Neural cell (in vitro differentiated cells): ENCODE measurements around the gene BMP8B. TPM values are rescaled to one million over a fixed set of nuclear protein-coding genes. Genes with fewer than 3 reads are reported as not detected.
"Not testable (repeated sequence)": the region's sequence is repeated elsewhere in the genome, so short reads cannot be mapped to it uniquely, and the experiment has no call there.

Source experiments
- H2AFZ ChIP-seq: fragments of 200-600, 300-800 bp; sonication (generic), shearing (Covaris generic); 2 replicates; pipeline ENCODE4 v1.6.0; 2014; ENCODE audit warnings: low read depth, mild to moderate bottlenecking, antibody characterized with exemption, low read length, moderate library complexity
- H3F3A ChIP-seq: fragments of 200-600 bp; shearing (Covaris generic); 2 replicates; pipeline ENCODE4 v1.6.1; 2016; ENCODE audit warnings: mild to moderate bottlenecking, moderate library complexity, mixed read lengths, antibody characterized with exemption, low read length; ENCODE audit not compliant: insufficient read depth, poor library complexity, severe bottlenecking
- H3K27ac ChIP-seq: fragments of 200-600, 300-800 bp; sonication (generic), shearing (Covaris generic); 2 replicates; pipeline ENCODE4 v1.5.1; 2014; ENCODE audit warnings: mild to moderate bottlenecking, low read length, moderate library complexity
- H3K27me3 ChIP-seq: fragments of 300-800, 200-600 bp; sonication (generic), shearing (Covaris generic); 2 replicates; pipeline ENCODE4 v1.6.0; 2014; ENCODE audit warnings: mild to moderate bottlenecking, low read depth, low read length, moderate library complexity; ENCODE audit not compliant: insufficient read depth
- H3K36me3 ChIP-seq: fragments of 300-800, 200-600 bp; sonication (generic), shearing (Covaris generic); 2 replicates; pipeline ENCODE4 v1.5.1; 2014; ENCODE audit warnings: mild to moderate bottlenecking, antibody characterized with exemption, low read length, moderate library complexity; ENCODE audit not compliant: insufficient read depth
- H3K4me2 ChIP-seq: fragments of 300-800, 200-600 bp; sonication (generic), shearing (Covaris generic); 2 replicates; pipeline ENCODE4 v1.6.0; 2014; ENCODE audit warnings: mild to moderate bottlenecking, low read length
- H3K4me3 ChIP-seq: fragments of 300-800, 200-600 bp; sonication (generic), shearing (Covaris generic); 2 replicates; pipeline ENCODE4 v1.5.1; 2014; ENCODE audit warnings: mild to moderate bottlenecking, low read length, moderate library complexity
- H3K79me2 ChIP-seq: fragments of 200-600 bp; shearing (Covaris generic); replicated peaks from 2 replicates; pipeline ENCODE4 v1.6.0; 2014; ENCODE audit warnings: mild to moderate bottlenecking, low read length, moderate library complexity; ENCODE audit not compliant: insufficient read depth
- H3K9ac ChIP-seq: fragments of 300-800, 200-600 bp; sonication (generic), shearing (Covaris generic); 2 replicates; pipeline ENCODE4 v1.6.1; 2016; ENCODE audit warnings: mild to moderate bottlenecking, low read length, mixed read lengths
- H3K9me2 ChIP-seq: fragments of 200-600 bp; shearing (Covaris generic); 2 replicates; pipeline ENCODE4 v1.6.1; 2016; ENCODE audit warnings: mild to moderate bottlenecking, low read length, mixed read lengths; ENCODE audit not compliant: insufficient read depth
- H3K9me3 ChIP-seq: fragments of 200-600, 300-800 bp; sonication (generic), shearing (Covaris generic); 2 replicates; pipeline ENCODE4 v1.6.1; 2016; ENCODE audit warnings: mild to moderate bottlenecking, mixed run types, low read length, moderate library complexity, mixed read lengths
- H4K20me1 ChIP-seq: fragments of 200-600 bp; shearing (Covaris generic); 2 replicates; pipeline ENCODE4 v1.6.1; 2016; ENCODE audit warnings: mild to moderate bottlenecking, mixed run types; ENCODE audit not compliant: insufficient read depth
- EP300 ChIP-seq: fragments of 450-650 bp; conservative IDR thresholded peaks from 2 replicates; pipeline ENCODE4 v1.6.1; 2014; ENCODE audit warnings: antibody characterized with exemption, mild to moderate bottlenecking, moderate library complexity; ENCODE audit not compliant: poor library complexity, severe bottlenecking
- EZH2 ChIP-seq: fragments of 200-600, 300-800 bp; shearing (Covaris generic), sonication (generic); IDR thresholded peaks from 2 replicates; pipeline ENCODE4 v1.6.1; 2014; ENCODE audit warnings: antibody characterized with exemption, low read length, borderline replicate concordance, mild to moderate bottlenecking; ENCODE audit not compliant: insufficient read depth, poor library complexity, severe bottlenecking
- MXI1 ChIP-seq: fragments of 450-650 bp; conservative IDR thresholded peaks from 2 replicates; pipeline ENCODE4 v1.6.1; 2014; ENCODE audit warnings: antibody characterized with exemption, mild to moderate bottlenecking; ENCODE audit not compliant: poor library complexity, severe bottlenecking
- POLR2AphosphoS5 ChIP-seq: IDR thresholded peaks from 2 replicates; pipeline ENCODE4 v1.6.1; 2012
- RAD21 ChIP-seq: fragments of 450-650 bp; conservative IDR thresholded peaks from 2 replicates; pipeline ENCODE4 v1.6.1; 2014; ENCODE audit warnings: antibody characterized with exemption, mild to moderate bottlenecking, moderate library complexity
- SMC3 ChIP-seq: fragments of 450-650 bp; conservative IDR thresholded peaks from 2 replicates; pipeline ENCODE4 v1.6.1; 2014; ENCODE audit warnings: antibody characterized with exemption, mild to moderate bottlenecking, moderate library complexity; ENCODE audit not compliant: poor library complexity
- TAF1 ChIP-seq: IDR thresholded peaks from 2 replicates; pipeline ENCODE4 v1.6.1; 2012; ENCODE audit warnings: low read depth
- polyA plus RNA-seq: library from polyadenylated mRNA; depleted of rRNA; stranded (reverse); fragments of >200 nt; gene quantifications from 2 replicates; pipeline ENCODE4 v1.2.3, GENCODE V29; 2014
- TF ChIP-seq, protein P1 (sequence below): fragments of 450-650 bp; IDR thresholded peaks from 2 replicates; pipeline ENCODE4 v1.5.1; 2014; ENCODE audit warnings: antibody characterized with exemption, mild to moderate bottlenecking, moderate library complexity; ENCODE audit not compliant: poor library complexity, severe bottlenecking
- TF ChIP-seq, protein P2 (sequence below): IDR thresholded peaks from 2 replicates; pipeline ENCODE4 v1.6.1; 2012; ENCODE audit warnings: borderline replicate concordance

The BMP8B gene
- polyA plus RNA-seq, 1 donor from 2014 or later: 0.04 TPM

DNA sequence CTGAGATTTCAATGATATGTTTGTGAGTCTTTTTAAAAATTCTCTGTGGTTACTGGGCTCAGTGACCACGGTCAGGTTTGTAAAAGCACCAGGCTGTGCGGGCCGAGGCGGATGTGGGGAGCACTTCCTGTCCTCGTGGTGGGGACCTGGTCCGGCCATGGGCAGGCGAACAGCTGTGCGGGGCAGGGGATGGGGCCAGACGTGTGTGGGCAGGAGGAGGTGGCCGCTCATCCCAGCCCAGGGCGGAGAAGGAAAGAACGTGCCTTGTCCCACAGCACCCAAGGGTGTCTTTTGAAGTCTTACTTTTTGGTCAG is 12.3 kb downstream of the BMP8B start:
- no peak overlapping the region for H3K9ac ChIP-seq
- H3K4me3 ChIP-seq: no peak overlapping the region
- H3K36me3 ChIP-seq: no peaks in the 10 kb centered on the region
- no peaks in the 10 kb centered on the region for H3K79me2 ChIP-seq
- H3F3A ChIP-seq: no peaks in the 10 kb centered on the region
- no peak overlapping the region for H3K27ac ChIP-seq
- no peaks in the 10 kb centered on the region for H3K27me3 ChIP-seq
- TF ChIP-seq RAD21: no peak
- TF ChIP-seq EP300: no peak
- no peak for TF ChIP-seq TAF1
- TF ChIP-seq, protein P1, sequence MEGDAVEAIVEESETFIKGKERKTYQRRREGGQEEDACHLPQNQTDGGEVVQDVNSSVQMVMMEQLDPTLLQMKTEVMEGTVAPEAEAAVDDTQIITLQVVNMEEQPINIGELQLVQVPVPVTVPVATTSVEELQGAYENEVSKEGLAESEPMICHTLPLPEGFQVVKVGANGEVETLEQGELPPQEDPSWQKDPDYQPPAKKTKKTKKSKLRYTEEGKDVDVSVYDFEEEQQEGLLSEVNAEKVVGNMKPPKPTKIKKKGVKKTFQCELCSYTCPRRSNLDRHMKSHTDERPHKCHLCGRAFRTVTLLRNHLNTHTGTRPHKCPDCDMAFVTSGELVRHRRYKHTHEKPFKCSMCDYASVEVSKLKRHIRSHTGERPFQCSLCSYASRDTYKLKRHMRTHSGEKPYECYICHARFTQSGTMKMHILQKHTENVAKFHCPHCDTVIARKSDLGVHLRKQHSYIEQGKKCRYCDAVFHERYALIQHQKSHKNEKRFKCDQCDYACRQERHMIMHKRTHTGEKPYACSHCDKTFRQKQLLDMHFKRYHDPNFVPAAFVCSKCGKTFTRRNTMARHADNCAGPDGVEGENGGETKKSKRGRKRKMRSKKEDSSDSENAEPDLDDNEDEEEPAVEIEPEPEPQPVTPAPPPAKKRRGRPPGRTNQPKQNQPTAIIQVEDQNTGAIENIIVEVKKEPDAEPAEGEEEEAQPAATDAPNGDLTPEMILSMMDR: no peak
- TF ChIP-seq EZH2: no peak
- TF ChIP-seq POLR2AphosphoS5: no peak
- TF ChIP-seq, protein P2, sequence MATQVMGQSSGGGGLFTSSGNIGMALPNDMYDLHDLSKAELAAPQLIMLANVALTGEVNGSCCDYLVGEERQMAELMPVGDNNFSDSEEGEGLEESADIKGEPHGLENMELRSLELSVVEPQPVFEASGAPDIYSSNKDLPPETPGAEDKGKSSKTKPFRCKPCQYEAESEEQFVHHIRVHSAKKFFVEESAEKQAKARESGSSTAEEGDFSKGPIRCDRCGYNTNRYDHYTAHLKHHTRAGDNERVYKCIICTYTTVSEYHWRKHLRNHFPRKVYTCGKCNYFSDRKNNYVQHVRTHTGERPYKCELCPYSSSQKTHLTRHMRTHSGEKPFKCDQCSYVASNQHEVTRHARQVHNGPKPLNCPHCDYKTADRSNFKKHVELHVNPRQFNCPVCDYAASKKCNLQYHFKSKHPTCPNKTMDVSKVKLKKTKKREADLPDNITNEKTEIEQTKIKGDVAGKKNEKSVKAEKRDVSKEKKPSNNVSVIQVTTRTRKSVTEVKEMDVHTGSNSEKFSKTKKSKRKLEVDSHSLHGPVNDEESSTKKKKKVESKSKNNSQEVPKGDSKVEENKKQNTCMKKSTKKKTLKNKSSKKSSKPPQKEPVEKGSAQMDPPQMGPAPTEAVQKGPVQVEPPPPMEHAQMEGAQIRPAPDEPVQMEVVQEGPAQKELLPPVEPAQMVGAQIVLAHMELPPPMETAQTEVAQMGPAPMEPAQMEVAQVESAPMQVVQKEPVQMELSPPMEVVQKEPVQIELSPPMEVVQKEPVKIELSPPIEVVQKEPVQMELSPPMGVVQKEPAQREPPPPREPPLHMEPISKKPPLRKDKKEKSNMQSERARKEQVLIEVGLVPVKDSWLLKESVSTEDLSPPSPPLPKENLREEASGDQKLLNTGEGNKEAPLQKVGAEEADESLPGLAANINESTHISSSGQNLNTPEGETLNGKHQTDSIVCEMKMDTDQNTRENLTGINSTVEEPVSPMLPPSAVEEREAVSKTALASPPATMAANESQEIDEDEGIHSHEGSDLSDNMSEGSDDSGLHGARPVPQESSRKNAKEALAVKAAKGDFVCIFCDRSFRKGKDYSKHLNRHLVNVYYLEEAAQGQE: no peak
- TF ChIP-seq SMC3: no peak
- TF ChIP-seq MXI1: no peak
- no peaks in the 10 kb centered on the region for H3K9me3 ChIP-seq
- H2AFZ ChIP-seq: no peak overlapping the region
- no peaks in the 10 kb centered on the region for H4K20me1 ChIP-seq
- H3K9me2 ChIP-seq: no peaks in the 10 kb centered on the region
- no peak overlapping the region for H3K4me2 ChIP-seq

DNA sequence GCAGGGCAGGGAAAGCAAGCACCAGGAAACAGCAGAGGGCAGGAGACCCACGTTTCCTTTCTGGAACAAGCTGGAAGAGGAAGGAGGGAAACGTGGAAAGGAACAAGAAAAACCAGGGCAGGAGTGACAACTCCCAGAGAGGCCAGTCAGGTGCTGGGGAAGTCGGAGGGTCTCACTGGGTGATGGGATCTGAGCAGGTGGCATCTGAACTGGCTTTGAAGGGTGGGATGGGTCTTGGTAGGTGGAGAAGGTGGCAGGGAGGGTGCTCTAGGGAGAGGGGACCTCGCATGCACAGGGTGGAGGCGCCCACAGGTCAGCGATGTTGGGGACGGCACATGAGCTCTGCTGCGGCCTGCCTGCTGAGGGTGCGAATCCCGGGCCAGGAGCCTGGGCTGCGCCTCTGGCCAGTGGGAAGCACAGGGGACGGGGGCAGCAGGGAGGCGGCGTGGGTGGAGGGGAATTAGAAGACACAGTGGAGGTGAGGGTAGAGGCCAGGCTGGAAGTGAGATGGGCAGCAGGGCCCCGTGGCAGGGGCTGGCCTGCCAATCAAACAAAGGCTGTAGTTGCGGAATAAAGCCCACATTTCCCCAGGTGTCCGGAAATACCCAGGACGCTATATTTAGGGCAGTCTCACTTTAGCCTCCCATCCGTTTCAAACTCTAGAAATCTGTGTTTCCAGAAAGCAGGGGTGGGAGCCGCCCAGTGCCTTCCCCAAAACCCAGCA is 12.8 kb downstream of the BMP8B start:
- H3K4me3 ChIP-seq, H3K27ac ChIP-seq, H3K9ac ChIP-seq, H3K9me2 ChIP-seq, H2AFZ ChIP-seq, H3F3A ChIP-seq, H4K20me1 ChIP-seq, H3K4me2 ChIP-seq, H3K79me2 ChIP-seq, H3K9me3 ChIP-seq, H3K27me3 ChIP-seq, H3K36me3 ChIP-seq: not testable (repeated sequence)

DNA sequence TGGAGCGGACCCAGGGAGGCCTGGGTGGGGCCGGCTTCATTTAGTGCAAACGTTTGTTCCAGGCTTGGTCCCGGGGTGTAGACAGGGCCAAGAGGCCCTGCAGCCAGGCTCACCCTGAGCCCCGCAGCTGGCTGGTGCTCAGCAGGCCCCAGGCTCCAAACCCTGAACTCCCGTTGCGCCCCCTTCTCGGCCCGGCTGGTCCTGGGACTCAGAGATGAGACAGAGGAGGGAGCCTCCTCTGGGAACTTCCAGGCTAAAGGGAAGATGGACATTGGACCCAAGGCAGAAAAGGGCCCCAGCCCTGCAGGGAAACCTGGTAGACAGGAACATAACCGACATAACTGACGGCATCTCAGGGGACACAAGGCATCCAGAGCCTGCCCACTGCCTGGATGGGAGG is 13.5 kb downstream of the BMP8B start:
- not testable (repeated sequence) for H4K20me1 ChIP-seq, H3K36me3 ChIP-seq, H3F3A ChIP-seq, H3K4me2 ChIP-seq, H3K79me2 ChIP-seq, H2AFZ ChIP-seq, H3K27me3 ChIP-seq, H3K9me2 ChIP-seq, H3K9ac ChIP-seq, H3K27ac ChIP-seq, H3K4me3 ChIP-seq, H3K9me3 ChIP-seq

DNA sequence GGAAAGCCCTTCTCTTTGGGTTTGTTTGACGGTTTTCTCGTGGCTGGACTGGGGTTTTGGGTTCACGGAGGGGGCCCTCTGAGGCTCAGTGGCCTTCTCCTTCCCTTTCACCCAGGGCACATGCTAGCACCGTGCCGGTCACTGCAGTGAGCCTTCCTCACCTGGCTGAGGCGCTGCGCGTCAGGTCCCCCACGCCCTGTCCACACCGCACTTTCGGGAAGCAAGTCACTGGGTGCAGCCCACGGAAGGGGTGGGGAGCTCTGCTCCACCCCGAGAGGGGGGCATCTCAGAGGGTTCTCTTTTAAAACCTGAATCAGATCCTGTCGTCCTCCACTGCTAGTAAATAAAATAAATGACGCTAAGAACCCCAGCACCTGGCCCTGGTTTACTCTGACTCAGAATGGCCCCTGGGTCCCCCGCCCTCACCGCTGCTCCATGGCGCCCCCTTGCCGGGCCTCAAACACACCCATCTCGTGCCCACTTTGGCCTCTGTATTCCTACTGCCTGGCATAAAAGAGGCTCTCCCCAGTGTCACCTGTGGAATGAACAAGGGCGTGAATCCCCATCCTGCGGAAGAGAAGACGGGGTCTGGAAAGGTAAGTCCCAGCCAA is 15.2 kb downstream of the BMP8B start:
- not testable (repeated sequence) for H3K36me3 ChIP-seq, H3K4me3 ChIP-seq, H3K9me3 ChIP-seq, H2AFZ ChIP-seq, H3K27me3 ChIP-seq, H3F3A ChIP-seq, H4K20me1 ChIP-seq, H3K79me2 ChIP-seq, H3K9ac ChIP-seq, H3K27ac ChIP-seq, H3K9me2 ChIP-seq, H3K4me2 ChIP-seq

DNA sequence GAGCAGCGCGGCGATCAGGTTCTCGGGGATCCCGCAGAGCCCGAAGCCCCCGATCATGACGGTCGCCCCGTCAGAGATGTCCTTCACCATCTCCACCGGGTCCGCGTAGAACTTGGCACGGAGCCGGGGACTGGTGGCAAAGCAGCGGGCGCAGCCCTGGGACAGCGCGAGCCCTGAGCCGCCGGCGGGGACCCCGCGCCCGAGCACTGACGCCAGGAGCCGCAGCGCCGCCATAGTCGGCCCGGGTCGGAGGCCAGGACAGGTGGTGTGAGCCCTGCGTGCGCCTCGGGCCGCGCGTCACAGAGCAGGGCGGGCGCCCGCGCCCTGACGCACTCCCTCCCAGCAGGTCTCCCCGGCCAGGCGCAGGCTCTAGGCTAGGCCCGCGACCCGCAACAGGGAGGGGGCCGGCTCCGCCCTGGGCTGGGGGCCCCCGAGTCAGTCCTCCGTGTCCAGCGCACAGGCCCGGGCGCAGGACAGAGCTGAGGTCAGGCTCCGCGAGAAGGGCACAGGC is 17.6 kb downstream of the BMP8B start, which contains the start of gene OXCT2:
OXCT2 (minus strand) TSS at position 327 of the 511 bp plus-strand sequence; CDS start at position 234, 93 bp downstream.
- not testable (repeated sequence) for H3K9me2 ChIP-seq, H3K36me3 ChIP-seq, H3K4me2 ChIP-seq, H3F3A ChIP-seq, H3K79me2 ChIP-seq, H3K9me3 ChIP-seq, H3K9ac ChIP-seq, H3K4me3 ChIP-seq, H3K27ac ChIP-seq, H3K27me3 ChIP-seq, H2AFZ ChIP-seq, H4K20me1 ChIP-seq
